OCI-M1 (cell line): ENCODE measurements around the gene STUB1.

Source experiments
- DNase-seq: peaks from one replicate; lab custom pipeline; 2025; lab: John Stamatoyannopoulos, UW

The STUB1 gene

DNA sequence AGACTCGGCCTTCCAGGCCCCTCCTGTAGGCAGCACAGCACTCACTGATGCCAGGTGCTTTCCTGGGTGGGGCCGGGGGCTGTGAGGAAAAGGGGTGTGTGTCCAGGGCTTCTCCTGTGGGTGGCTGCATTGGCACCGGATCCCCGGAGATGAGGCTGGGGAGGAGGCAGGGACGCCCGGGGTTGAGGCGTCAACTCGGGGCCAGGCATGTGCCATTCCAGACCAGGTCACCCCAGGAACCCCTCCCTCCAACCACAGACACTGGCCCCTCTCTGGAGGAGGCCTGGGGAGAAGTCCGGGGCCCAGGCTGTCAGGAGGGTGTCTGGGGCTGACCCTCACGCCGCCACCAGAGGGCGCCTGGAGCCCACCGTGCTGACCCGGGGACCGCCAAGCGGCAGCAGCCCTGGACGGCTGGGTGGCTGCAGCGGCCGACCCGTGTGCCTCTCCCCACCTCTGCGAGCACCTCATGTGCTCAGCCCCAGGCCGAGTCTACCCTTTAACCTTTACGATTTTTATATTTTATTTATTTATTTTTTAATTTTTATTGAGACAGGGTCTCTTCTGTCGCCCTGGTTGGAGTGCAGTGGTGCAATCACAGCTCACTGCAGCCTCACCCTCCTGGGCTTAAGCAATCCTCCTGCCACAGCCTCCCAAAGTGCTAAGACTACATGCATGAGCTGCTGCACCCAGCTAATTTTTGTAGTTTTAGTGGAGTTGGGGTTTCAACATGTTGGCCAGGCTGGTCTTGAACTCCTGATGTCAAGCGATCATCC, 31.5 kb downstream of the STUB1 start:
- DNase-seq, result peak; percentile 77

DNA sequence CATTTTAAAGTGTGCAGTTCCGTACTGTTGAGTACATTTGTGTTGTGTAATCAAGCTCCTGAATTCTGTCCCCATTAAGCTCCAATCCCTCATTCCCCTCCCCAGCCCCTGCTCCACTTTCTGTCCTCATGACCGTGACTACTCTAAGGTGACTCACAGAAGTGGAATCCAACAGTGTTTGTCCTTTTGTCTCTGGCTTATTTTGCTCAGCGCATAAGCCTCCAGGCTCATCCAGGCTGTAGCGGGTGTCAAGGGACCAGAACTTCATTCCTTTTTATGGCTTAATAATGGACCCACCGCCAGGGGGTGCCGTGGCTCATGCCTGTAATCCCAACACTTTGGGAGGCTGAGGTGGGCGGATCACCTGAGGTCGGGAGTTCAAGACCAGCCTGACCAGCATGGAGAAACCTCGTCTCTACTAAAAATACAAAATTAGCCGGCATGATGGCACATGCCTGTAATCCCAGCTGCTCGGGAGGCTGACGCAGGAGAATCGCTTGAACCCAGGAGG, 32.6 kb downstream of the STUB1 start:
- peak; percentile 78 for DNase-seq

DNA sequence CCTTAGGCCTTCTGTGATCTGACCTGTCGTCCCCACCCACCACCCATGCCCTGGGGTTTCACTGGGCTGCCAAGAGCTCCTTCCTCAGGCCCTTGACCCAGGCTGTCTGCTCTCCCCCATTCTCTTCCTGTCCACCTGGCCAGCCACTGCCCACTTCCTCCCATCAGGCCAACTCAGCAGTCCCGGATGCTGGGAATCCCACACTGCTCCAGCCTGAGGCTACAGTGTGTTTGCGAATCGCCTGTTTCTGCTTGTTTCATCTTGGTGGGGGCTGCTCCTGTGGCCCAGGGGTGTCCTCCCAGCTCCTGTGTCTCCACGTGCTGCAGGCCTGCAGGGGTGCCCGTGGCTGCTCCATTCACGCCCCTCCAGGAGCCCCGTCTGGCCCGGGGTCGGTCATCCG, 33.9 kb downstream of the STUB1 start:
- DNase-seq, result no peak

DNA sequence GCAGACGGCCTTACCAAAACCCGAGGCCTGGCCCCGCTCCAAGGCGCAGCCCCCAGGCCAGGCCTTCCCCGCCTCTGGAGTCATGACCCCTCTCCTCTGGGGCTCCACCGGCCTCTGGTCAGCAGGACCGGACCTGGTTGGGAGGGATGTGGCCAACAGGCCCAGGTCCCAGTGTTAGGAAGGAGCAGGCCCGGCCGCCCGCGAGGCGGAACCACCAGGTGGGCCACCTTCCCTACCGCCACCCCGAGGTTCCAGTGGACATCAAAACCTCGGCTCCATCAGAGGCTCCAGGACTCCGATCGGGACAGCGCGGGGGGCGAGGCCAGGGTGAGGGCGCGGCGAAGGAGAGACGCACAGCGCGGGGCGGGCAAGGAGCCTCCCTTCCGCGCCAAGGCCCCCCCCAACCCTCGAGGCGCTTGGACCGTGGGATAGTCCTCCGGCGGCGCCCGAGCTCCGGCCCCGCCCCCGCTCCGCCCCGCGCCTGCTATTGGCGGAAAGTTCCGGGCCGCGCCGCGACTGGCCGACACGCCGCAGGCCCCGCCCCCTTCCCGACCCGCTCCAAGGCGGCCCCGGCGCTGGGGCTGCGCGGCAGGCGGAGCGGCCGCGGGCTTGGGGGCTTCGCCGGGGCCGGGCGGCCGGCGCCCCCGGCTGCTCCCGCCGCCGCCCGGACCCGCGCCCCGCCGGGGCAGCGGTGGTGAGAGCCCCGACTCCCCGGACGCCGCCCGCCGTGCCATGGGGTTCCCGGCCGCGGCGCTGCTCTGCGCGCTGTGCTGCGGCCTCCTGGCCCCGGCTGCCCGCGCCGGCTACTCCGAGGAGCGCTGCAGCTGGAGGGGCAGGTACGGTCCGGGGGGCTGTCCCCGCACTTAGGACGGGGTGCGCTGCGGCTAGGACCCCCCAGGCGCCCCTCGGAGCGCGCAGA, 34.6 kb downstream of the STUB1 start, which contains the start of gene METRN:
Gene METRN, plus strand, starts transcription at position 561 of the 919 bp plus-strand sequence. Its CDS starts 172 bp downstream, at position 733.
- DNase-seq, result peak; percentile 68

DNA sequence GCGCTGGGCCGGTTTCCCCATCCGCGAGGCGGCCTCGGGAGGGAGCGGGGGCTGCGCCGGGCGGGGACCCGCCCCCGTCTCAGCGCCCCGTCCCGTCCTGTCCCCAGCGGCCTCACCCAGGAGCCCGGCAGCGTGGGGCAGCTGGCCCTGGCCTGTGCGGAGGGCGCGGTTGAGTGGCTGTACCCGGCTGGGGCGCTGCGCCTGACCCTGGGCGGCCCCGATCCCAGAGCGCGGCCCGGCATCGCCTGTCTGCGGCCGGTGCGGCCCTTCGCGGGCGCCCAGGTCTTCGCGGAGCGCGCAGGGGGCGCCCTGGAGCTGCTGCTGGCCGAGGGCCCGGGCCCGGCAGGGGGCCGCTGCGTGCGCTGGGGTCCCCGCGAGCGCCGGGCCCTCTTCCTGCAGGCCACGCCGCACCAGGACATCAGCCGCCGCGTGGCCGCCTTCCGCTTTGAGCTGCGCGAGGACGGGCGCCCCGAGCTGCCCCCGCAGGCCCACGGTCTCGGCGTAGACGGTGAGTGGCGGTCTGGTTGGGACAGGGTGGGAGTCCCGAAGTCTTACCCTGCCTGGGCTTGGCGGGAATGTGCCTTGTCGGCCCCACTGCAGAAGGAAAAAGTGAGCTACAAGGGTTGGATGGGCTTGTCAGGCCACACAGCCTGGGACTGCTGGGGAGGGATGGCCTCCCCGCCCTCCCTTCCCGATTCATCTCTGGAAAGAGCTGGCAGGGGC, 35.4 kb downstream of the STUB1 start:
- no peak for DNase-seq

DNA sequence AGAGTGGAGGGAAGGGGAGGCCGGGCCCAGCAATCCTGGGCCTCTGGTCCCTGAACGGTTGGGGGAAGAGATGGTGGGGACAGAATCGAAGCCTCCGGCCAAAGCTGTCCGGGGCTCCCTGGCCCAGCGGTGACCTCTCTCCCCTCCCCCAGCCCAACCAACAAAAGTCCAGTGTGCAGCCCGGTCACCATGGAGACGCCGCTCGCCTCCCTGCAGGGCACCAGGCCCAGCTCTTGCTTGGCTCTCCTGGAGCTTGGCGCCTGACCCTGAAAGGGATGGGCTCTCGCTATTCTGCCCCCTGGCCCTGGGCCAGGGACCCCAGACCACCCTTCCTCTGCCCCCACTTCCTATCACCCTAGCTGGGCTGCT, 36.0 kb downstream of the STUB1 start:
- DNase-seq, result no peak

DNA sequence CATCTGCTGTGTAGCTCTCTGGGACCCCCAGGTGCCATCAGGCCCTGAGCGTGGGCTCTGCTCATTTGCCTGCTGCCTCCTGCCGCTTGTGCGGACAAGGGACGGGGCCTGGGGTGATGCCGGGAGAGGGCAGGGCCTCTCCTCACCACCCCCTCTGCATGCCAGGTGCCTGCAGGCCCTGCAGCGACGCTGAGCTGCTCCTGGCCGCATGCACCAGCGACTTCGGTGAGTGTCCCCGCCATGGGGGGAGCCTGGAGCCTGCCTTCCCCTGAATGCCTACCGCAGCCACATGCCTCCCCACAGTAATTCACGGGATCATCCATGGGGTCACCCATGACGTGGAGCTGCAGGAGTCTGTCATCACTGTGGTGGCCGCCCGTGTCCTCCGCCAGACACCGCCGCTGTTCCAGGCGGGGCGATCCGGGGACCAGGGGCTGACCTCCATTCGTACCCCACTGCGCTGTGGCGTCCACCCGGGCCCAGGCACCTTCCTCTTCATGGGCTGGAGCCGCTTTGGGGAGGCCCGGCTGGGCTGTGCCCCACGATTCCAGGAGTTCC, 36.6 kb downstream of the STUB1 start:
- no peak for DNase-seq

DNA sequence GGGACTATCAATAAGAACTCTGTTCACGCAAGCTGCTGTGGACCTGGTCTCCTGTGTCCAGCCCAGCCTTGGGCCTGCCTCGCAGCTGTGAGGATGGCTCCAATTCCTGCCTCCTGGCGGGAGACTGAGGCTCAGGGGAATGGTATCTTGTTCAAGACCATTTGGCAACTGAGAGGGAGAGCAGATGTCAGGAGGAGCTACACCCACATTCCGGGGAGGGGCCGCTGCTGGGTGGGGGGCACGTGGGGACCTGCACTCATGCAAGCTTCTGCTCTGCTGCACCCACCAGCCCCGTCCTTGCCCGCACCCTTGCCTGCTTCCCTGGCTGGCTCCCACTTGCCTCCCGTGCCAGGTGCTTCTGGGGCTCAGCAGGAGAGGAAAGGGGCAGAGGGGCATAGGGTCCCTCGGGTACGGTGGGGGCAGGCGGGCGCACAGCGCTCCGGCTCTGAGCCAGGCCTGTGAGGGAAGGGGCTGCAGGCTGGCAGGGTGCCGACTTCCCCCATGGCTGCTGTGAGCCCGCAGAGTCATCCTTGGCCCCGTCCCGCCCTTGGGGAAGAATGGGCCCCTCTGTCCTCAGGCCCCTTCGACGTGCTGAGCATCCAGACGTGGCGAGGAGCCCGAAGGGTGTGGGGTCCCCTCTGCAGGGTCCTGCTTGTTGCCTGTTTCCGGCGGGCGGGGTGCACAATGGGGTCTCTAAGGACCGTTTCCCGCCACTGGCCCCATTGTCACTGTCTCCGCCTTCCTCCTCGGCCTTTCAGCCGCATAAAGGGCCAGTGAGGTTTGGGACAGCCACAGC, 37.4 kb downstream of the STUB1 start:
- no peak for DNase-seq

DNA sequence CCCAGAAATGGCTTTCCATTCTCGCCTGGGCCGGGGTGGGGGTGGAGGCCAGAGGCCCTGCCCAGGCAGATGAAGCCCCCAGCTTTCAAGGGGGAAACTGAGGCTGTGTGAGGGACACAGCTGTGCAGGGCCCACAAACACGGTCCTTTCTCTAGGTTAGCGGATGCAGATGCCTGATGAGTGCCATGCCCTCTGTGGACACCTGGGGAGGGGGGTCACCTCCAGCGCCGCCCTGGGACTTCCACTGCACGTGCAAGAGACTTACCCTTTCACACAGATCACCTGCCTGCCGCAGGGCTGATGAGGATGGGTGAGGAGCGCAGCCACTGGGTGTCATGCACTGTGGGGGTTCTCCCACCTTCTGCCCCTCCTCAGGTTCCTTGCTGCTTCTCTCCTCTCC, 38.2 kb downstream of the STUB1 start:
- DNase-seq, result no peak

DNA sequence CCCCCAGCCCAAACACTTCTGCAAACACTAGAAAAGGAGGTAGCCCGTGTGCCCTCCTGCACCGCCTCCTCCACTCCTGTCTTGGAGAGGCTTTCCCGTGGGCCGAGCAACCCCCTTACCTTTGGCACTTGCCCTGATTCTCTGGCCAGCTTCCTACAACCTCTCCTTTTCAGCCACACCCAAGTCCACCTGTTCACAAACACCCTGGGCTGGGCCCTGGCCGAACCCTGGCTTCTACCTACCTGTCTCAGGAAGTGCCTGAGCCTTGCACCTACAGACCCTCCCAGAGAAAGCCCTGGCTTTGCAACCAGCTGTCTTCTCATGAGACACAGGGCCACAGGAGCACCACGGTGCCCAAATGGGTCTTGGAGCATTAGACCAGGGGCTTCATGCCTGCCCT, 38.7 kb downstream of the STUB1 start:
- DNase-seq, result no peak

DNA sequence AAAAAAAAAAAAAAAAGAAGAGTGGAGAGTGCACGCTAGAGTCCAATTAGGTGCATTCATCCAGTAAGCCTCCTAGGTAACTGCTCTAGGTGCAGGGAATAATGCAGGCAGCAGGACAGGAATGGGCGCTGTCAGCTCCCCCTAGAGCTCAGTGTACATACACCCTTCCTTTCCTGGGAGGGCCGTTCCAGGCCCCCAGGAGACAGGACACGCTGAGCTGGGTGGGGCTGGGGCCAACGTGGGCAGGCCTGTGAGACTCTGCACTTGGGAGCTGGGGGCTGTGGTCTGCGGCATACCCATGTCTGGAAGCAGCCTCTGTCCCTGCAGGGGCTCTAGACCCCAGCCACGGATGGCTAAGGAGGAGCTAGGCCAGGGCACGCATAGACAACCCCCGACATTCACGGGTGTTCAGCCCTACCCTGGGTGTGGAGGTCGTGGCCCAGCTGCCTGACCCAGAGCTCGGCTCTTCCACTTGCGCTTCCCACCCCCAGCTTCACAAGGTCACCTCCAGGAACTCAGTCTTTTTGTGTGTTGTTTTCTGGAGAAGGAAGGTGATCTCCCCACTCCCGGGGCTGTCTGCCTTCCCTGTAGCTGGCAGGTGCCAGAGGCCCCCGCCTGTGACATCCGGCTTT, 39.7 kb downstream of the STUB1 start:
- DNase-seq, result peak; percentile 47

DNA sequence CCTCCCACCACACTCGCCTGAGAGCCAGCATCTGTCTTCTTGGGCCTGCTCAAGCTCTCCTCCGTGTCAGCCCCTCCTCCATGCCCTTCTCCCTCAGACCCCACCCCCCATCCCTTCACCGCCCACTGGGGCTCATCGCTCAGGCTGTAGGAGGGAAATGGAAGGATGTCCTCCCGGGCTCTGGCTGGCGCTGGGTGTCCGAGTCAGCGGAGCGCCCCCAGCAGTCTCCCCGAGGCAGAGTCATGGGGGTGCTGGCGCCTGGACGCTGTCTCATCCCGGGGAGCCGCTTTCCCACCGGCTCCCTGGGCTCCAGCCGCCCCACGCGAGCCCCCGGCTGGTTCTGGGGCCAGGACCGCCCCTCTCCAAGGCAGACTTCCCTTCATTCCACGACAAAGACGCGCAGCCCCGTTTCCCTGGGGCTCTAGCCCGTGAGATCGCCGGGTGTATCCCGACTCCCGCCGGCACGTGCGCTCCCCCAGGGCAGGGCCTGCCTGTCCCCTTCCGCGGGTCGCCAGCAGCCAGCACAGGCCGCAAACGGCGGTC, 40.3 kb downstream of the STUB1 start:
- DNase-seq, result peak; percentile 65

DNA sequence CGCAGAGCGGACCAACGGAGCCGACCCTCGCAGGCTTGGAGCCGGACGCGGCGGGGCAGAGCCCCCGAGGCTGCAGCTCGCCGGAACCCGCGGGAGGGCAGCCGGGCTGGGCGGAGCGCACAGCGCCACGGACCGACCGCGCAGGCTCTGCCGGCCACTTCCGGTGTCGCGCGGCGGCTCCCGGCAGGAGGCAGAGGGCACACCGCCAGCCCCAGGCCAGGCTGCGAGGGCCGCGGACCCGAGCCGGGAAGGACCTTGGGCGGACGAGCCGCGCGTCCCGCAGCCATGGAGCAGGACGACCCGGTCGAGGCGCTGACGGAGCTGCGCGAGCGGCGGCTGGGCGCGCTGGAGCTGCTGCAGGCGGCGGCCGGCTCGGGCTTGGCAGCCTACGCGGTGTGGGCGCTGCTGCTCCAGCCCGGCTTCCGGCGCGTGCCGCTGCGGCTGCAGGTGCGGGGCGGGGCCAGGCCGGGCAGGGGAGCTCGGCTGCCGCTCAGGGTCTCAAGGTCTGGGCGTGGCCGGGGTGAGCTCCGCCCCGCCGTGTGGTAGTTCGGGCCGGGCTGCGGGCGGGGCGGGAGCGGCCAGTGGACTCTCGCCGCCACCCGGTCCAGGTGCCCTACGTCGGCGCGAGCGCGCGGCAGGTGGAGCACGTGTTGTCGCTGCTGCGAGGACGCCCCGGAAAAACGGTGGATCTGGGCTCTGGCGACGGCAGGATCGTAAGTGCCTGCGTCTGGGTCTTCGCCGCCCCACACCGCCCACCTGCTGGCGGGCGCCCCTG, 41.0 kb downstream of the STUB1 start, which contains the start of gene ANTKMT:
Gene ANTKMT, plus strand, starts transcription at position 157 of the 775 bp plus-strand sequence. Its CDS starts 129 bp downstream, at position 286.
- DNase-seq, result peak; percentile 94

DNA sequence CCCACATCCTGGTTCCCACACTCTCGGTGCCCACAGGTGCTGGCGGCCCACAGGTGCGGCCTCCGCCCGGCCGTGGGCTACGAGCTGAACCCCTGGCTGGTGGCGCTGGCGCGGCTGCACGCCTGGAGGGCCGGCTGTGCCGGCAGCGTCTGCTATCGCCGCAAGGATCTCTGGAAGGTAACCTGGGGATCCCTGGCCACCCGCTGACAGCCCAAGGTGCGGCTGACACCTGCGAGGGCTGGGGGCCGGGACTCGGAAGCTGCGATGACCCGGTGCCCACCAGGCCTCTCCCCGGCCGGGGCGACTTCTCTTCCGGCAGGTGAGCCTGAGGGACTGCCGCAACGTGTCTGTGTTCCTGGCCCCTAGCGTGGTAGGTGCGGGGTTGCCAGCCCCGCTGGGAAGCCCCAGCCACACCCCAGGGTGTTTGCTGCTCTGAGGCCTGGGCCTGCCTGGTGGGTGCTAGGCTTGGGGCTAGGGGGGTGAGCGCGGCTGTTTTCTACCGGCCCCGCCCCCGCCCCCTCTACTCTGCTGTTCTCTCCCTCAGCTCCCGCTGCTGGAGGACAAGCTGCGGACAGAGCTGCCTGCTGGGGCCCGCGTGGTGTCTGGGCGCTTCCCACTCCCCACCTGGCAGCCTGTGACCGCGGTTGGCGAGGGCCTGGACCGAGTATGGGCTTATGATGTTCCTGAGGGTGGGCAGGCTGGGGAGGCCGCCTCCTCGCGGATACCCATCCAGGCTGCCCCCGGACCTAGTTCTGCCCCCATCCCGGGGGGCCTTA, 41.7 kb downstream of the STUB1 start:
- DNase-seq, result no peak

DNA sequence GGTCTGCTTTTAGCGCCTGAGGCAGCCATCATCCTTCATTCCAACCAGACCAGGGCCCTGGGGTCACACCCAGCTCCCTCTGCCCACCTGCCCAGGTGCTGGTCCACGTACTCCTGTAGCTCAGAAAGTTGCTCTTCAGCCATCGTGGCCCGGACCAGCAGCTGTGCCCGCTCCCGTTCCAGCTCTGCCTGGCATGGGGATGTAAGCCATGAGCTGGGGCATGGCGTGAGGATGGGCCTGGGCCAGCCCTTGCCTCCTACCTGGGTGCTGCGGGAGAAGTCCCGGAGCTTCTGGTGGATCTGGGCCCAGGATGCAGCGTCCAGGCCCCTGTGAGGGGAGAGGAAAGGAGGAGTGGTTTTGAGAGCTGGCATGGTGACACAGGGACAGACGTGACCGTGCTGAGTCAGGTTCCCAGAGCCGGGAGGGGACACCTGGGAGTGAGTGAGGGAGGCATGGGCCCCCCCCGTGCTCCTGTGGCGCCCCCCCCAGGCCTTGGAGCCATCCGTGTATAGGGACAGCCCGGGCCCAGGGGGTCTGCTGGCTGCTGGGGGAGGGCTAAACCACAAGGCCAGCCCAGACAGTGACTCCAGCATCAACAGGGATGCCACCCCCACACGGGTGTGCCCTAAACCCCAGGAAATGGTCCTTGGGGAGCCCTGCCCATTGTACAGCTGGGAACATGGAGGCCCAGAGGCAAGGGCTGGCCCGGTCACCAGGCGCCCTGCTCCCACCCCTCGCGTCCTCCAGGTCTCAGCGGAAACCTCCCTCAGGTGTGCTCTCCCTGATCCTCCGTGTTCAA, 42.8 kb downstream of the STUB1 start:
- no peak for DNase-seq

DNA sequence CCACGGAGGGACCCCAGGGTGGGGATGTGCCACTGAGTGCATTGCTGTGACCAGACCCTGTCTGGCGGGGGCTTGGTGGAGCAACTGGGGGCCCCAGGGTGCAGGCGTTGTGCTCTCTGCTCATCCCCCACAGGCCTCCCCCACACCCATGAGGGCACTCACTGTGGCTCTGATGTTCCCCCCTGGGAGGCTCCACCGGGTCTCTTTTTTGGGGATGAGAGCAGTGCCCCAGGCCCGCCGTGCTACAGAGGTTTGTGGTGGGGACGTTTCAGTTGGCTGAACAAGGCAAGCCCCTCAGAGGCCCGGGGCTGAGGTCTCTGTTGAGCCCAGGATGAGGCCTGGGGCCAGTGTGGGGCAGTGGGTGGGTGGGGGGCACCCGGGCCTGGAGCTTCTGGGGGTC, 43.5 kb downstream of the STUB1 start:
- DNase-seq, result no peak

DNA sequence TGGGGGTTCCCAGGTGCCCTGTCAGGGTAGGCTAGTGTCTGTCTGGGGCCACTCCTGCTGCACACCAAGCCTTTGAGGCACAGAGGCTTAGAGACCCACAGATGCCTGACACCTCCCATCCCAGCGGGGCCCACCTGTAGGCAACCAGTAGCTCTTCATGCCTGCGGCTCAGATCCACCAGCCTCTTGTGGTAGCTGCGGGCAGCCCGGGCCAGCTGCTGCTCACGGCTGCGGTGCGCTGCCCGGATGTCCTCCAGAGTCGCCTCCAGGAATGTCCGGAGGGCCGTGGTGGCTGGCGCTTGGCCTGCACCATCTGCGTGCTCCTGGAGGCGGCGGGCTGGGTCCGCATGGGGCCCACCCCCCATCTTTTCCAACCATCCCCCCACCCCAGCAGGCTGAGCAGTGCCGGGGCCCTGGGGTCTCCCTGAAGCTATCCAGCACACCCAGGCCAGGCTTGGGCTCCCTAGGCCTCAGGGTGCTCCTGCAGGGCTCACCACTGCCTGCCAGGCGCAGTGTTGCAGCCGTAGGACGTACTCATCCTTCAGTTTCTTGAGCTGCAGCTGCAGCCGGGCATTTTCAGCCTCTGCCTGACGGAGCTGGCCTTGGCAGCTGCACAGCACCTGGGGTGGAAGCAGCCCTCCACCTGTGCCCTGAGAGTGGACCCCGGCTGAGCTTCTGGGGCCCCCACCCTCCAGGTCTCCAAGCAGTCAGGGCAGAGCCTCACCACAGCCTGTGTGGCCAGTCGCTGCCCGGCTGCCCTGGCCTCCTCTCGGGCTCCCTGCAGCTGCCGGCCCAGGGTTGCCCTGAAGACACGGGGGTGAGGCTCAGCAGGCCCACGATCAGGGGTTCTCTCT, 44.2 kb downstream of the STUB1 start:
- no peak for DNase-seq
